Heart left ventricle (tissue), 13 donors: Measurements from ENCODE around the gene EML5.

Source experiments
- POLR2A ChIP-seq, 2 donors: fragments of 450-650 bp; IDR thresholded peaks; one replicate each; pipeline ENCODE4 v1.6.1; 2017; ENCODE audit warnings: antibody characterized with exemption in 2 of 2, mild to moderate bottlenecking in 2 of 2, moderate library complexity in 2 of 2
- TF ChIP-seq, protein P1 (sequence below), 12 donors: fragments of 200-600 bp; sonication (generic) in 4 of 12; IDR thresholded peaks; one replicate each; pipeline versions ENCODE4 v1.5.0 to v1.8.0; 2018 to 2022; ENCODE audit warnings: antibody characterized with exemption in 12 of 12, mild to moderate bottlenecking in 5 of 12
- donor health status: ischemic (EF 13 %, LVEDD 7.1; RV severe dilation, severe dysfunction).
- donor health status: DM: no; HTN: yes; CAD: no.
- donor health status: DM: no; HTN: no; CAD: no.
- donor health status: ischemic (EF 25% LVEDD 6.9; RV normal size, moderate dysfunction).
- donor health status: ischemic (EF 25% LVEDD 5.7; RV mildly dilated, moderate dysfunction).
- donor health status: ischemic (EF 35%, LVEDD 5.7; RV mildly dilated, moderate dysfunction).
- donor health status: nonischemic (EF 11% LVEDD 7.7; RV severe dilation, severe dysfunction).
- donor health status: DM: yes; HTN: yes; CAD: no.
- donor health status: PGD.
- donor health status: ischemic (EF 29% LVEDD 5.4; RV normal size, mild dysfunction).
- donor health status: nonischemic (EF 23%, LVEDD 6.1; RV moderate dilation, normal function).

DNA sequence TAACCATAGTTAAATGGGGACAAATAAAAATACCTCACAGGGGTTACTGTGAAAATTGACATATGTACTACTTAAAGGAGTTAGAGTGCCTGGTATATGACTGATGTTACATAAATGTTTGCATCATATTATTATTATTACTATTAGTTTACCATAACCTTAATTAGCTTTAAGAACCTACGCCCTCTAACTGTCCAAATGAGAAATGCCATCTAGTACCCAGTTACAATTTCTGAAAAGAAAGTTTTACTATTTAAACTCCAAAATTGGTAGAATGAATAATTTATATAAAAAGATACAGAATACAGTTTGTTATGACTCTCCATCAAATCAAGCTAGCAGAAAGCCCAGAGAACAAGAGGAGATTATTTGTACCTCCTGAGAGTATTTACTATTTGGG, 42.3 kb downstream of the EML5 start:
- TF ChIP-seq, protein P1, sequence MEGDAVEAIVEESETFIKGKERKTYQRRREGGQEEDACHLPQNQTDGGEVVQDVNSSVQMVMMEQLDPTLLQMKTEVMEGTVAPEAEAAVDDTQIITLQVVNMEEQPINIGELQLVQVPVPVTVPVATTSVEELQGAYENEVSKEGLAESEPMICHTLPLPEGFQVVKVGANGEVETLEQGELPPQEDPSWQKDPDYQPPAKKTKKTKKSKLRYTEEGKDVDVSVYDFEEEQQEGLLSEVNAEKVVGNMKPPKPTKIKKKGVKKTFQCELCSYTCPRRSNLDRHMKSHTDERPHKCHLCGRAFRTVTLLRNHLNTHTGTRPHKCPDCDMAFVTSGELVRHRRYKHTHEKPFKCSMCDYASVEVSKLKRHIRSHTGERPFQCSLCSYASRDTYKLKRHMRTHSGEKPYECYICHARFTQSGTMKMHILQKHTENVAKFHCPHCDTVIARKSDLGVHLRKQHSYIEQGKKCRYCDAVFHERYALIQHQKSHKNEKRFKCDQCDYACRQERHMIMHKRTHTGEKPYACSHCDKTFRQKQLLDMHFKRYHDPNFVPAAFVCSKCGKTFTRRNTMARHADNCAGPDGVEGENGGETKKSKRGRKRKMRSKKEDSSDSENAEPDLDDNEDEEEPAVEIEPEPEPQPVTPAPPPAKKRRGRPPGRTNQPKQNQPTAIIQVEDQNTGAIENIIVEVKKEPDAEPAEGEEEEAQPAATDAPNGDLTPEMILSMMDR (IDR thresholded peaks at IDR 0.05) = no peak
- no peak for TF ChIP-seq POLR2A (IDR thresholded peaks at IDR 0.05)
